Measurements from ENCODE around the gene ZNF296. TPM values are rescaled to one million over a fixed set of nuclear protein-coding genes. Genes with fewer than 3 reads are reported as not detected.

Gene ZNF296
- total RNA-seq, 1 experiment from 2014 or later: 3.7 TPM

GRCh38 chr19:45049073-45049736 is 27.1 kb downstream of the ZNF296 start:
- Histone ChIP-seq H2AFZ (no peak overlapping the region), H3K79me2 (ENCODE audit: low read depth) (peaks cover 68% of the 10 kb centered on the region), H3K27ac (no peak overlapping the region), H3K4me2 (no peak overlapping the region), H3K4me1 (replicated peaks; ENCODE audit: insufficient read depth) (no peaks in the 10 kb centered on the region), H3K9me2 (ENCODE audit: insufficient read depth) (no peaks in the 10 kb centered on the region), H3F3A (ENCODE audit: insufficient read depth, low read depth) (peaks cover 31% of the 10 kb centered on the region; the same call in 1 of the 2 replicates), H3K4me3 (no peak overlapping the region), H3K36me3 (ENCODE audit: low read depth) (peaks cover 38% of the 10 kb centered on the region), H4K20me1 (ENCODE audit: insufficient read depth) (peaks cover 97% of the 10 kb centered on the region), H3K27me3 (ENCODE audit: insufficient read depth, low read depth) (no peaks in the 10 kb centered on the region), H3K9me3 (ENCODE audit: insufficient read depth, low read depth) (no peaks in the 10 kb centered on the region)
- ChIA-PET POLR2A (ENCODE audit: unreplicated experiment) (interaction anchor here (0.6 kb wide), 1 partner anchor 169 kb away, joined by 5 read pairs; no protein-coding TSS in a partner anchor), CTCF (interaction anchor here (1.0 kb wide), 1 partner anchor 10 kb away, joined by 3 read pairs; the partner anchor contains the start of gene CLASRP)
- no TSS peak for BruUV-seq (replicated peaks)
- no peak for TF ChIP-seq EZH2 (IDR thresholded peaks at IDR 0.05; ENCODE audit: low read depth)
- TF ChIP-seq, protein P1, sequence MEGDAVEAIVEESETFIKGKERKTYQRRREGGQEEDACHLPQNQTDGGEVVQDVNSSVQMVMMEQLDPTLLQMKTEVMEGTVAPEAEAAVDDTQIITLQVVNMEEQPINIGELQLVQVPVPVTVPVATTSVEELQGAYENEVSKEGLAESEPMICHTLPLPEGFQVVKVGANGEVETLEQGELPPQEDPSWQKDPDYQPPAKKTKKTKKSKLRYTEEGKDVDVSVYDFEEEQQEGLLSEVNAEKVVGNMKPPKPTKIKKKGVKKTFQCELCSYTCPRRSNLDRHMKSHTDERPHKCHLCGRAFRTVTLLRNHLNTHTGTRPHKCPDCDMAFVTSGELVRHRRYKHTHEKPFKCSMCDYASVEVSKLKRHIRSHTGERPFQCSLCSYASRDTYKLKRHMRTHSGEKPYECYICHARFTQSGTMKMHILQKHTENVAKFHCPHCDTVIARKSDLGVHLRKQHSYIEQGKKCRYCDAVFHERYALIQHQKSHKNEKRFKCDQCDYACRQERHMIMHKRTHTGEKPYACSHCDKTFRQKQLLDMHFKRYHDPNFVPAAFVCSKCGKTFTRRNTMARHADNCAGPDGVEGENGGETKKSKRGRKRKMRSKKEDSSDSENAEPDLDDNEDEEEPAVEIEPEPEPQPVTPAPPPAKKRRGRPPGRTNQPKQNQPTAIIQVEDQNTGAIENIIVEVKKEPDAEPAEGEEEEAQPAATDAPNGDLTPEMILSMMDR (conservative IDR thresholded peaks at IDR 0.05): no peak
- DNase-seq: no peak
- intact Hi-C loops (cut with micrococcal nuclease; ENCODE audit: unreplicated experiment): no loop called here

GRCh38 chr19:45047188-45047797 is 29.0 kb downstream of the ZNF296 start:
- H3K9me3 ChIP-seq (ENCODE audit: insufficient read depth, low read depth): no peaks in the 10 kb centered on the region
- intact Hi-C loops (cut with micrococcal nuclease; ENCODE audit: unreplicated experiment): no loop called here
- no peaks in the 10 kb centered on the region for H3K4me1 ChIP-seq (replicated peaks; ENCODE audit: insufficient read depth)
- no peak overlapping the region for H3K4me2 ChIP-seq
- H2AFZ ChIP-seq: no peak overlapping the region
- ChIA-PET POLR2A (ENCODE audit: unreplicated experiment) (interaction anchor here (0.6 kb wide), 2 partner anchors 32 to 432 kb away, joined by 7 to 9 read pairs; no protein-coding TSS in a partner anchor), CTCF (interaction anchor here (0.6 kb wide), 1 partner anchor 484 kb away, joined by 3 read pairs; no protein-coding TSS in a partner anchor)
- H3K4me3 ChIP-seq: no peak overlapping the region
- H4K20me1 ChIP-seq (ENCODE audit: insufficient read depth): peaks cover 96% of the 10 kb centered on the region
- peaks cover 84% of the 10 kb centered on the region for H3K79me2 ChIP-seq (ENCODE audit: low read depth)
- H3F3A ChIP-seq (ENCODE audit: insufficient read depth, low read depth): peaks cover 24% of the 10 kb centered on the region; the same call in 1 of the 2 replicates
- TF ChIP-seq EZH2 (IDR thresholded peaks at IDR 0.05; ENCODE audit: low read depth): no peak
- TF ChIP-seq, protein P1 (conservative IDR thresholded peaks at IDR 0.05): no peak
- peaks cover 43% of the 10 kb centered on the region; the same call in 1 of the 2 replicates for H3K36me3 ChIP-seq (ENCODE audit: low read depth)
- H3K9me2 ChIP-seq (ENCODE audit: insufficient read depth): no peaks in the 10 kb centered on the region
- H3K27ac ChIP-seq: no peak overlapping the region
- BruUV-seq (replicated peaks): no TSS peak
- DNase-seq: no peak
- H3K27me3 ChIP-seq (ENCODE audit: insufficient read depth, low read depth): no peaks in the 10 kb centered on the region

- Histone ChIP-seq H3F3A (ENCODE audit: insufficient read depth, low read depth) (peaks cover 24% of the 10 kb centered on the region; the same call in 1 of the 2 replicates), H3K4me1 (replicated peaks; ENCODE audit: insufficient read depth) (no peaks in the 10 kb centered on the region), H2AFZ (no peak overlapping the region), H4K20me1 (ENCODE audit: insufficient read depth) (peaks cover 96% of the 10 kb centered on the region), H3K27ac (no peak overlapping the region), H3K9me3 (ENCODE audit: insufficient read depth, low read depth) (no peaks in the 10 kb centered on the region), H3K4me3 (no peak overlapping the region), H3K79me2 (ENCODE audit: low read depth) (peaks cover 93% of the 10 kb centered on the region), H3K27me3 (ENCODE audit: insufficient read depth, low read depth) (no peaks in the 10 kb centered on the region), H3K9me2 (ENCODE audit: insufficient read depth) (no peaks in the 10 kb centered on the region), H3K36me3 (ENCODE audit: low read depth) (peaks cover 51% of the 10 kb centered on the region), H3K4me2 (no peak overlapping the region)
- no peak for TF ChIP-seq EZH2 (IDR thresholded peaks at IDR 0.05; ENCODE audit: low read depth)
- TF ChIP-seq, protein P1 (conservative IDR thresholded peaks at IDR 0.05): no peak
- ChIA-PET POLR2A (ENCODE audit: unreplicated experiment) (interaction anchor here (0.5 kb wide), 1 partner anchor 46 kb away, joined by 4 read pairs; no protein-coding TSS in a partner anchor), CTCF (interaction anchor here (0.6 kb wide), 1 partner anchor 13 kb away, joined by 3 read pairs; no protein-coding TSS in a partner anchor)
- no peak for DNase-seq
- no TSS peak for BruUV-seq (replicated peaks)
- intact Hi-C loops (cut with micrococcal nuclease; ENCODE audit: unreplicated experiment): no loop called here
Measured at GRCh38 chr19:45046355-45046754, 29.9 kb downstream of the ZNF296 start.

Data from PC-9 (cell line).